Trophoblast cell (in vitro differentiated cells and primary cell): ENCODE data around the gene PPP1R11.

Experiments
- DNase-seq, 2 donors: peaks; one replicate each; pipeline ENCODE4 v3.0.0-alpha.2; 2016
- H2AFZ ChIP-seq: 2 replicates; pipeline ENCODE4 v1.6.1; 2013; ENCODE audit warnings: low read length, moderate library complexity, mild to moderate bottlenecking; ENCODE audit not compliant: insufficient read depth, poor library complexity
- H2AK5ac ChIP-seq: 2 replicates; pipeline ENCODE4 v1.6.1; 2013; ENCODE audit warnings: mild to moderate bottlenecking, low read length
- H2BK120ac ChIP-seq: 2 replicates; pipeline ENCODE4 v1.6.1; 2013; ENCODE audit warnings: low read length, mild to moderate bottlenecking, moderate library complexity; ENCODE audit not compliant: insufficient read depth, poor library complexity
- H2BK12ac ChIP-seq: 2 replicates; pipeline ENCODE4 v1.6.1; 2013; ENCODE audit warnings: mild to moderate bottlenecking, low read length, moderate library complexity
- H2BK5ac ChIP-seq: 2 replicates; pipeline ENCODE4 v1.6.1; 2013; ENCODE audit warnings: low read length, low read depth, moderate library complexity, mild to moderate bottlenecking; ENCODE audit not compliant: poor library complexity
- H3K14ac ChIP-seq: 2 replicates; pipeline ENCODE4 v1.6.1; 2013; ENCODE audit warnings: mild to moderate bottlenecking, low read length
- H3K18ac ChIP-seq: 2 replicates; pipeline ENCODE4 v1.6.1; 2013; ENCODE audit warnings: mild to moderate bottlenecking, low read length
- H3K23ac ChIP-seq: 2 replicates; pipeline ENCODE4 v1.6.1; 2013; ENCODE audit warnings: low read length
- H3K27ac ChIP-seq: 2 replicates; pipeline ENCODE4 v1.5.1; 2013; ENCODE audit warnings: low read depth, mild to moderate bottlenecking, inconsistent platforms, low read length, moderate library complexity
- H3K27me3 ChIP-seq: 2 replicates; pipeline ENCODE4 v1.6.1; 2013; ENCODE audit warnings: inconsistent platforms, mild to moderate bottlenecking, low read length, moderate library complexity; ENCODE audit not compliant: insufficient read depth
- H3K36me3 ChIP-seq, 2 experiments: 1 replicate in 1 of 2; 2 replicates in 1 of 2; pipeline ENCODE4 v1.6.1; 2013; ENCODE audit warnings: low read length in 2 of 2, mild to moderate bottlenecking in 2 of 2, moderate library complexity in 1 of 2; ENCODE audit not compliant: insufficient read depth in 2 of 2, control insufficient read depth in 1 of 2
- H3K4ac ChIP-seq: 2 replicates; pipeline ENCODE4 v1.6.1; 2013; ENCODE audit warnings: low read depth, mild to moderate bottlenecking, low read length, moderate library complexity
- H3K4me1 ChIP-seq, 2 experiments: 1 replicate in 1 of 2; 2 replicates in 1 of 2; pipeline ENCODE4 v1.6.1; 2013; ENCODE audit warnings: low read length in 2 of 2, mild to moderate bottlenecking in 2 of 2, moderate library complexity in 1 of 2; ENCODE audit not compliant: insufficient read depth in 2 of 2, control insufficient read depth in 1 of 2
- H3K4me2 ChIP-seq: 2 replicates; pipeline ENCODE4 v1.6.1; 2013; ENCODE audit warnings: inconsistent platforms, mild to moderate bottlenecking, low read length, moderate library complexity
- H3K4me3 ChIP-seq: 2 replicates; pipeline ENCODE4 v1.5.1; 2013; ENCODE audit warnings: mild to moderate bottlenecking, low read depth, low read length, inconsistent platforms
- H3K79me1 ChIP-seq: one replicate; pipeline ENCODE4 v1.6.1; 2013; ENCODE audit warnings: low read length
- H3K79me2 ChIP-seq: 2 replicates; pipeline ENCODE4 v1.6.1; 2013; ENCODE audit warnings: low read length, mild to moderate bottlenecking; ENCODE audit not compliant: control insufficient read depth, insufficient read depth, poor library complexity
- H3K9ac ChIP-seq: 2 replicates; pipeline ENCODE4 v1.6.1; 2013; ENCODE audit warnings: mild to moderate bottlenecking, low read length
- H3K9me3 ChIP-seq: 2 replicates; pipeline ENCODE4 v1.6.1; 2013; ENCODE audit warnings: low read depth, mild to moderate bottlenecking, control low read depth, inconsistent platforms, low read length; ENCODE audit not compliant: insufficient read depth
- H4K12ac ChIP-seq: 2 replicates; pipeline ENCODE4 v1.6.1; 2013; ENCODE audit warnings: low read depth, mild to moderate bottlenecking, low read length, moderate library complexity
- H4K8ac ChIP-seq: 2 replicates; pipeline ENCODE4 v1.6.1; 2013; ENCODE audit warnings: low read depth, mild to moderate bottlenecking, low read length, moderate library complexity
- H4K91ac ChIP-seq: one replicate; pipeline ENCODE4 v1.6.1; 2013; ENCODE audit warnings: low read depth, mild to moderate bottlenecking, low read length, moderate library complexity
- WGBS: extraction: QIAGEN DNeasy Blood & Tissue Kit; methylation state at CpG from one replicate; pipeline ENCODE4 v1.1.7; 2013; ENCODE audit warnings: missing lambda C conversion rate; ENCODE audit not compliant: insufficient read length, insufficient coverage; ENCODE audit errors: extremely low coverage; 5-methylcytosine and 5-hydroxymethylcytosine counted together

The PPP1R11 gene

DNA sequence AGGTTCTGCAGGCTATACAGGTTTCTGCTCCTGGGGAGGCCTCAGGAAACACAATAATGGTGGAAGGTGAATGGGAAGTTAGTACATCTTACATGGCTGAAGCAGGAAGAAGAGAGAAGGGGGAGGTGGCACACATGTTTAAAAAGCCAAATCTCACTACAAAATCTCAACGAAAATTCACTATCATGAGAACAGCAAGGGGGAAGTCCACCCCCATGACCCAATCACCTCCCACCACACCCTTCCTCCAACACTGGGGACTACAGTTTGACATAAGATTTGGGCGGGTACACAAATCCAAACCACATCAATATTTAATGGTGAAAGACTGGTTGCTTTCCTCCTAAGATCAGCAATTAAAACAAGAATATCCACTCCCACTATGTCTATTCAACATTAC, 19.8 kb upstream of the PPP1R11 start:
- no peak overlapping the region for H2BK5ac ChIP-seq
- H3K9me3 ChIP-seq: no peaks in the 10 kb centered on the region
- no peak overlapping the region for H3K4me2 ChIP-seq
- H2BK12ac ChIP-seq: no peak overlapping the region
- no peaks in the 10 kb centered on the region for H3K36me3 ChIP-seq
- H3K23ac ChIP-seq: no peak overlapping the region
- H3K4me3 ChIP-seq: no peak overlapping the region
- DNase-seq: no peak
- H3K79me1 ChIP-seq: no peaks in the 10 kb centered on the region
- H4K91ac ChIP-seq: no peak overlapping the region
- WGBS: no CpG with 5 or more reads among the region's 2 CpGs
- H4K12ac ChIP-seq: no peak overlapping the region
- no peak overlapping the region for H3K4ac ChIP-seq
- H2AFZ ChIP-seq: no peak overlapping the region
- H3K14ac ChIP-seq: no peak overlapping the region
- H3K27me3 ChIP-seq: no peaks in the 10 kb centered on the region
- H3K79me2 ChIP-seq: no peaks in the 10 kb centered on the region
- no peak overlapping the region for H3K27ac ChIP-seq
- no peak overlapping the region for H2AK5ac ChIP-seq
- H3K9ac ChIP-seq: no peak overlapping the region
- no peak overlapping the region for H4K8ac ChIP-seq
- H3K4me1 ChIP-seq: no peaks in the 10 kb centered on the region
- H2BK120ac ChIP-seq: no peak overlapping the region
- no peak overlapping the region for H3K18ac ChIP-seq

DNA sequence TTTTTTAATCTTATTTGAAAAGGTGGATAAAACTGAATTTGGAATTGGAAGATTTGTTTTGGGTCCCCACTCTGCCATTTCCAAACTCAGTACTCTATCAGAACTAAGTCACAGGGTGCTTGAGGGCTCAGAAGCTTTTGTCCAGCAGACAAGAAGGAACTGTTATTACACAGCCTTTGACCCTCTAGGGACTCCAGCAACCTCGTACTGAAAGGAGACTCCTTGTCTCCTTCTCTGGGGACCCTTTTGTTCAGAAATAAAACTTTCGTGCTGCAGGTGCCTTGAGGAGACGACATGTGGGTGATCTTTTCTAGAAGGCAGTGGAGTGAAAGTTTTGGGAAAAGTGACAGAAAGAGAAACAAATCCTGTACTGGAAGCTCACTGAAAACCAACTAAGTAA, 13.3 kb upstream of the PPP1R11 start:
- Histone ChIP-seq H3K14ac (no peak overlapping the region), H2AFZ (no peak overlapping the region), H3K23ac (no peak overlapping the region), H3K36me3 (no peaks in the 10 kb centered on the region), H3K27ac (no peak overlapping the region), H3K4ac (no peak overlapping the region), H2AK5ac (no peak overlapping the region), H3K9me3 (no peaks in the 10 kb centered on the region), H2BK5ac (no peak overlapping the region), H3K79me2 (no peaks in the 10 kb centered on the region), H3K27me3 (no peaks in the 10 kb centered on the region), H3K9ac (no peak overlapping the region), H3K4me2 (no peak overlapping the region), H4K91ac (no peak overlapping the region), H2BK12ac (no peak overlapping the region), H3K4me1 (no peaks in the 10 kb centered on the region), H4K12ac (no peak overlapping the region), H3K4me3 (no peak overlapping the region), H4K8ac (no peak overlapping the region), H3K79me1 (no peaks in the 10 kb centered on the region), H2BK120ac (no peak overlapping the region), H3K18ac (no peak overlapping the region)
- no CpG with 5 or more reads among the region's 3 CpGs for WGBS
- no peak for DNase-seq

DNA sequence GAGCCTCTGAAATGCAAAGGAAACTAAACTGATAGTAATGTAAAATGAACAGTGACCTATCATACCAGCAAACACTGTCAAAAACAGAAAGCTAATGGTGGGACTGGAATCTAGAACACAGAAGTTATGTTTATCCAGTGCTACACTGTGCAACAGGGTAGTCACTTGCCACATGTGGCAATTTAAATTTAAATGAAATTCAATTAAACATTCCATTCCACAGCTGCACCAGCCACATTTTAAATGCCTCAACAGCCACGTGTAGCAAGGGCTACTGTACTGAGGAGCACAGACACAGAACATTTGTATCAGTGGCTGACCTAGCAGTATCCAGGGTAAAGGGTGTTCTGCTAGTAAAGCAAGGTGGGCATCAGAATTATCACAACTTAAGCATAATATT, 11.5 kb upstream of the PPP1R11 start:
- DNase-seq: no peak
- no CpG with 5 or more reads among the region's 1 CpG for WGBS
- H2BK12ac ChIP-seq: no peak overlapping the region
- H2AFZ ChIP-seq: no peak overlapping the region
- H3K27ac ChIP-seq: no peak overlapping the region
- H3K4ac ChIP-seq: no peak overlapping the region
- no peaks in the 10 kb centered on the region for H3K36me3 ChIP-seq
- H2BK120ac ChIP-seq: no peak overlapping the region
- no peaks in the 10 kb centered on the region for H3K9me3 ChIP-seq
- H2AK5ac ChIP-seq: no peak overlapping the region
- no peaks in the 10 kb centered on the region for H3K79me2 ChIP-seq
- H3K4me1 ChIP-seq: peaks cover 0 to 2% of the 10 kb centered on the region in 2 experiments
- H3K14ac ChIP-seq: no peak overlapping the region
- H3K4me3 ChIP-seq: no peak overlapping the region
- H3K4me2 ChIP-seq: no peak overlapping the region
- H3K23ac ChIP-seq: no peak overlapping the region
- no peaks in the 10 kb centered on the region for H3K79me1 ChIP-seq
- H3K27me3 ChIP-seq: no peaks in the 10 kb centered on the region
- no peak overlapping the region for H4K8ac ChIP-seq
- H4K91ac ChIP-seq: no peak overlapping the region
- no peak overlapping the region for H3K9ac ChIP-seq
- no peak overlapping the region for H2BK5ac ChIP-seq
- no peak overlapping the region for H3K18ac ChIP-seq
- no peak overlapping the region for H4K12ac ChIP-seq

DNA sequence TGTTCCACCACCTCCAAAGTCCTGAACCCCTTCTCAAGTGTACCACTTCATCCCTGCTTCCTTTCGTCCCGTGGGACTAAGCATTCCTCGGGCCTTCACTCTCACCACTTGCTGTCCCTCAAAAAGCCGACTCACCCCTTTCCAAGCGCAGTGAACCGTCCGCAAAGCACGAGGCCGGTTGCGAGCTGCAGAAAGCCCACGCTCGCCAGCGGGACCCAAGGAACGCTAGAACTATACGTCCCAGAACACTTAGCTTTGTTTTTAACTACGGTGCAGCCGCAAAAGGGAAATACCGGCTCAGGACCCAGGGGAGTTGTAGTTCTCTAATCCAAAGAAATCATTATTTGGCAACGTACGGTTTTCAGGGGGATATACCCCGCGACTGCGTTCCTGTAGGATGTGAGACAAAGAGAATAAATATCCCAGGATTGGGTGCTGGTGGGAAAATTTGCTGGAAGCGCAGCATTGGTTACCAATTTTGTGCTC, 6.3 kb upstream of the PPP1R11 start:
- Histone ChIP-seq H3K4me3 (peak overlapping the region; percentile 77), H3K79me2 (peaks cover 3% of the 10 kb centered on the region), H2BK5ac (no peak overlapping the region), H3K18ac (no peak overlapping the region), H3K9ac (peak overlapping the region; percentile 67), H3K9me3 (no peaks in the 10 kb centered on the region), H2AK5ac (no peak overlapping the region), H2BK120ac (no peak overlapping the region), H3K27ac (no peak overlapping the region), H3K4me1 (peaks cover 4 to 8% of the 10 kb centered on the region in 2 experiments), H4K8ac (peak overlapping the region; percentile 75), H4K12ac (peak overlapping the region; percentile 4), H3K27me3 (no peaks in the 10 kb centered on the region), H3K4ac (peak overlapping the region; percentile 0), H2AFZ (peak overlapping the region; percentile 65), H2BK12ac (no peak overlapping the region), H3K4me2 (peak overlapping the region; percentile 85), H4K91ac (no peak overlapping the region), H3K79me1 (peaks cover 4% of the 10 kb centered on the region), H3K36me3 (no peaks in the 10 kb centered on the region), H3K14ac (peak overlapping the region; percentile 1), H3K23ac (no peak overlapping the region)
- no peak for DNase-seq
- no CpG with 5 or more reads among the region's 24 CpGs for WGBS
